H1 (cell line): ENCODE results near the gene TRIM24. TPM values are rescaled to one million over a fixed set of nuclear protein-coding genes. Genes with fewer than 3 reads are reported as not detected.

ENCODE experiments used
- RNF2 ChIP-seq: fragments of 200-900, 300-1000 bp; sonication (generic); IDR thresholded peaks from 2 replicates; pipeline ENCODE4 v1.7.1; 2016; ENCODE audit warnings: borderline replicate concordance, low read depth, mild to moderate bottlenecking, antibody characterized with exemption, low read length; ENCODE audit not compliant: poor library complexity, severe bottlenecking; ENCODE audit errors: missing control alignments
- SIRT6 ChIP-seq: IDR thresholded peaks from one replicate; pipeline ENCODE4 v1.7.1; 2012; ENCODE audit warnings: low read length, inconsistent platforms
- TEAD4 ChIP-seq: IDR thresholded peaks from 2 replicates; pipeline ENCODE4 v1.6.1; 2012; ENCODE audit warnings: low read depth, low read length, inconsistent platforms, mixed read lengths
- YY1 ChIP-seq: IDR thresholded peaks from 2 replicates; pipeline ENCODE4 v1.6.1; 2011; ENCODE audit warnings: low read depth, mild to moderate bottlenecking, low read length
- polyA plus RNA-seq, 7 experiments: library from polyadenylated mRNA; depleted of rRNA in 3 of 7; stranded (reverse) in 5 of 7; unstranded in 2 of 7; fragments of >200 nt in 5 of 7; fragments of 200-250 nt in 2 of 7; gene quantifications; 1 replicate in 5 of 7; 2 replicates in 1 of 7; 4 replicates in 1 of 7; pipeline versions ENCODE4 v1.2.1 to v1.2.3, GENCODE V29; 2011 to 2013; ENCODE audit warnings: missing spikeins in 2 of 7, mixed read lengths in 2 of 7
- total RNA-seq: library from RNA; stranded (reverse); fragmentation: NEBNext Ultra II Directional; extraction: Animal tissue kit (Norgen Biotek cat#: 25700); gene quantifications from 2 replicates; pipeline ENCODE4 v1.2.1, GENCODE V29; 2021
- TF ChIP-seq, protein P1 (sequence below): fragments of 300-600 bp; sonication (generic); IDR thresholded peaks from 2 replicates; pipeline ENCODE4 v1.7.1; 2012; ENCODE audit warnings: low read length, moderate library complexity, mild to moderate bottlenecking, inconsistent platforms; ENCODE audit not compliant: insufficient replicate concordance
- TF ChIP-seq, protein P2 (sequence below): IDR thresholded peaks from 2 replicates; pipeline ENCODE4 v1.6.1; 2012; ENCODE audit warnings: inconsistent platforms

Gene TRIM24
- total and polyA plus RNA-seq, 2 of the 8 experiments (the other 6 are each of a cell fraction or from before 2014, with no cell fraction given): 67.6 to 149 TPM

DNA sequence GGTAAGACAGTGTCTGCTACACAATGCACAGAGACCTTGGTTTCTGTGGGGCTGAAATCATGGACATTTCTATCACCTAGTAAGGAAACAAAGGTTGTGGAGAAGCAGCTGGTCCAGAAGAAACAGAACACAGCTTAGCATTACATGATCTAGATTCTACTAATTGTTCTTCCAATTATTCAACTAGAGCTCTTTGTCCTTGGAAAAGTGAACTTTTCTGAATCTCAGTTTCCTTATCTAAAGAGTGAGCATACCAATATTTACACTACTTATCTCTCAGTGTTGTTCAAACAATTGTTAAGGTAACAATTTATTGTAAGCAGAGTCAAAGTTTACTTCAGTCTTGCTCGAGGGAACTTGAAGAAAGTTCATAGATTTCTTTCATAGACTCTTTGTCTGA is 42.3 kb upstream of the TRIM24 start (continued):
- TF ChIP-seq, protein P1, sequence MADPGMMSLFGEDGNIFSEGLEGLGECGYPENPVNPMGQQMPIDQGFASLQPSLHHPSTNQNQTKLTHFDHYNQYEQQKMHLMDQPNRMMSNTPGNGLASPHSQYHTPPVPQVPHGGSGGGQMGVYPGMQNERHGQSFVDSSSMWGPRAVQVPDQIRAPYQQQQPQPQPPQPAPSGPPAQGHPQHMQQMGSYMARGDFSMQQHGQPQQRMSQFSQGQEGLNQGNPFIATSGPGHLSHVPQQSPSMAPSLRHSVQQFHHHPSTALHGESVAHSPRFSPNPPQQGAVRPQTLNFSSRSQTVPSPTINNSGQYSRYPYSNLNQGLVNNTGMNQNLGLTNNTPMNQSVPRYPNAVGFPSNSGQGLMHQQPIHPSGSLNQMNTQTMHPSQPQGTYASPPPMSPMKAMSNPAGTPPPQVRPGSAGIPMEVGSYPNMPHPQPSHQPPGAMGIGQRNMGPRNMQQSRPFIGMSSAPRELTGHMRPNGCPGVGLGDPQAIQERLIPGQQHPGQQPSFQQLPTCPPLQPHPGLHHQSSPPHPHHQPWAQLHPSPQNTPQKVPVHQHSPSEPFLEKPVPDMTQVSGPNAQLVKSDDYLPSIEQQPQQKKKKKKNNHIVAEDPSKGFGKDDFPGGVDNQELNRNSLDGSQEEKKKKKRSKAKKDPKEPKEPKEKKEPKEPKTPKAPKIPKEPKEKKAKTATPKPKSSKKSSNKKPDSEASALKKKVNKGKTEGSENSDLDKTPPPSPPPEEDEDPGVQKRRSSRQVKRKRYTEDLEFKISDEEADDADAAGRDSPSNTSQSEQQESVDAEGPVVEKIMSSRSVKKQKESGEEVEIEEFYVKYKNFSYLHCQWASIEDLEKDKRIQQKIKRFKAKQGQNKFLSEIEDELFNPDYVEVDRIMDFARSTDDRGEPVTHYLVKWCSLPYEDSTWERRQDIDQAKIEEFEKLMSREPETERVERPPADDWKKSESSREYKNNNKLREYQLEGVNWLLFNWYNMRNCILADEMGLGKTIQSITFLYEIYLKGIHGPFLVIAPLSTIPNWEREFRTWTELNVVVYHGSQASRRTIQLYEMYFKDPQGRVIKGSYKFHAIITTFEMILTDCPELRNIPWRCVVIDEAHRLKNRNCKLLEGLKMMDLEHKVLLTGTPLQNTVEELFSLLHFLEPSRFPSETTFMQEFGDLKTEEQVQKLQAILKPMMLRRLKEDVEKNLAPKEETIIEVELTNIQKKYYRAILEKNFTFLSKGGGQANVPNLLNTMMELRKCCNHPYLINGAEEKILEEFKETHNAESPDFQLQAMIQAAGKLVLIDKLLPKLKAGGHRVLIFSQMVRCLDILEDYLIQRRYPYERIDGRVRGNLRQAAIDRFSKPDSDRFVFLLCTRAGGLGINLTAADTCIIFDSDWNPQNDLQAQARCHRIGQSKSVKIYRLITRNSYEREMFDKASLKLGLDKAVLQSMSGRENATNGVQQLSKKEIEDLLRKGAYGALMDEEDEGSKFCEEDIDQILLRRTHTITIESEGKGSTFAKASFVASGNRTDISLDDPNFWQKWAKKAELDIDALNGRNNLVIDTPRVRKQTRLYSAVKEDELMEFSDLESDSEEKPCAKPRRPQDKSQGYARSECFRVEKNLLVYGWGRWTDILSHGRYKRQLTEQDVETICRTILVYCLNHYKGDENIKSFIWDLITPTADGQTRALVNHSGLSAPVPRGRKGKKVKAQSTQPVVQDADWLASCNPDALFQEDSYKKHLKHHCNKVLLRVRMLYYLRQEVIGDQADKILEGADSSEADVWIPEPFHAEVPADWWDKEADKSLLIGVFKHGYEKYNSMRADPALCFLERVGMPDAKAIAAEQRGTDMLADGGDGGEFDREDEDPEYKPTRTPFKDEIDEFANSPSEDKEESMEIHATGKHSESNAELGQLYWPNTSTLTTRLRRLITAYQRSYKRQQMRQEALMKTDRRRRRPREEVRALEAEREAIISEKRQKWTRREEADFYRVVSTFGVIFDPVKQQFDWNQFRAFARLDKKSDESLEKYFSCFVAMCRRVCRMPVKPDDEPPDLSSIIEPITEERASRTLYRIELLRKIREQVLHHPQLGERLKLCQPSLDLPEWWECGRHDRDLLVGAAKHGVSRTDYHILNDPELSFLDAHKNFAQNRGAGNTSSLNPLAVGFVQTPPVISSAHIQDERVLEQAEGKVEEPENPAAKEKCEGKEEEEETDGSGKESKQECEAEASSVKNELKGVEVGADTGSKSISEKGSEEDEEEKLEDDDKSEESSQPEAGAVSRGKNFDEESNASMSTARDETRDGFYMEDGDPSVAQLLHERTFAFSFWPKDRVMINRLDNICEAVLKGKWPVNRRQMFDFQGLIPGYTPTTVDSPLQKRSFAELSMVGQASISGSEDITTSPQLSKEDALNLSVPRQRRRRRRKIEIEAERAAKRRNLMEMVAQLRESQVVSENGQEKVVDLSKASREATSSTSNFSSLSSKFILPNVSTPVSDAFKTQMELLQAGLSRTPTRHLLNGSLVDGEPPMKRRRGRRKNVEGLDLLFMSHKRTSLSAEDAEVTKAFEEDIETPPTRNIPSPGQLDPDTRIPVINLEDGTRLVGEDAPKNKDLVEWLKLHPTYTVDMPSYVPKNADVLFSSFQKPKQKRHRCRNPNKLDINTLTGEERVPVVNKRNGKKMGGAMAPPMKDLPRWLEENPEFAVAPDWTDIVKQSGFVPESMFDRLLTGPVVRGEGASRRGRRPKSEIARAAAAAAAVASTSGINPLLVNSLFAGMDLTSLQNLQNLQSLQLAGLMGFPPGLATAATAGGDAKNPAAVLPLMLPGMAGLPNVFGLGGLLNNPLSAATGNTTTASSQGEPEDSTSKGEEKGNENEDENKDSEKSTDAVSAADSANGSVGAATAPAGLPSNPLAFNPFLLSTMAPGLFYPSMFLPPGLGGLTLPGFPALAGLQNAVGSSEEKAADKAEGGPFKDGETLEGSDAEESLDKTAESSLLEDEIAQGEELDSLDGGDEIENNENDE: no peak
- TF ChIP-seq SIRT6: no peak
- TF ChIP-seq YY1: no peak
- TF ChIP-seq RNF2: no peak
- TF ChIP-seq, protein P2, sequence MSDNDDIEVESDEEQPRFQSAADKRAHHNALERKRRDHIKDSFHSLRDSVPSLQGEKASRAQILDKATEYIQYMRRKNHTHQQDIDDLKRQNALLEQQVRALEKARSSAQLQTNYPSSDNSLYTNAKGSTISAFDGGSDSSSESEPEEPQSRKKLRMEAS: no peak
- no peak for TF ChIP-seq TEAD4
